SK-N-MC (cell line): ENCODE results near the gene MYCT1.

Source experiments
- EZH2 ChIP-seq: fragments of 200-600 bp; sonication (generic); IDR thresholded peaks from one replicate; pipeline ENCODE4 v1.6.1; 2017; ENCODE audit warnings: antibody characterized with exemption
- FOXP2 ChIP-seq: optimal IDR thresholded peaks from 2 replicates; pipeline ENCODE3; 2011; ENCODE audit warnings: mild to moderate bottlenecking, moderate library complexity; ENCODE audit not compliant: insufficient read depth; ENCODE audit errors: extremely low read length, control extremely low read depth
- POLR2AphosphoS5 ChIP-seq: IDR thresholded peaks from 2 replicates; pipeline ENCODE4 v1.6.1; 2012; ENCODE audit warnings: mild to moderate bottlenecking, low read depth, low read length, borderline replicate concordance

- TF ChIP-seq POLR2AphosphoS5 (no peak), EZH2 (no peak), FOXP2 (no peak)
Observed at GRCh38 chr6:152682141-152682540, 15.6 kb upstream of the MYCT1 start.
